Mesenchymal stem cell (in vitro differentiated cells and primary cell): ENCODE results near the gene BABAM2.

ENCODE experiments used
- DNase-seq: peaks from one replicate; pipeline ENCODE4 v3.0.0-alpha.2; 2013
- H2AFZ ChIP-seq: one replicate; pipeline ENCODE4 v1.6.1; 2013; ENCODE audit warnings: low read depth, mild to moderate bottlenecking, control low read depth, inconsistent platforms, low read length, moderate library complexity
- H2AK5ac ChIP-seq: 2 replicates; pipeline ENCODE4 v1.6.1; 2013; ENCODE audit warnings: low read length, moderate library complexity, mild to moderate bottlenecking, inconsistent platforms; ENCODE audit not compliant: severe bottlenecking
- H2BK120ac ChIP-seq: one replicate; pipeline ENCODE4 v1.6.1; 2013; ENCODE audit warnings: low read depth, mild to moderate bottlenecking, inconsistent platforms, low read length, moderate library complexity
- H2BK12ac ChIP-seq, 2 experiments: one replicate each; pipeline ENCODE4 v1.6.1; 2013; ENCODE audit warnings: inconsistent platforms in 2 of 2, low read length in 2 of 2, mild to moderate bottlenecking in 2 of 2, moderate library complexity in 2 of 2, control low read depth in 1 of 2
- H2BK15ac ChIP-seq: one replicate; pipeline ENCODE4 v1.6.1; 2013; ENCODE audit warnings: mild to moderate bottlenecking, low read depth, inconsistent platforms; ENCODE audit not compliant: poor library complexity, severe bottlenecking
- H2BK5ac ChIP-seq: 2 replicates; pipeline ENCODE4 v1.6.1; 2013; ENCODE audit warnings: low read depth, mild to moderate bottlenecking, low read length, control low read depth, inconsistent platforms; ENCODE audit not compliant: poor library complexity, severe bottlenecking
- H3K14ac ChIP-seq, 2 experiments: one replicate each; pipeline ENCODE4 v1.6.1; 2013; ENCODE audit warnings: inconsistent platforms in 2 of 2, low read length in 2 of 2, control low read depth in 1 of 2, mild to moderate bottlenecking in 1 of 2, moderate library complexity in 1 of 2
- H3K18ac ChIP-seq, 2 experiments: one replicate each; pipeline ENCODE4 v1.6.1; 2013; ENCODE audit warnings: inconsistent platforms in 2 of 2, low read length in 2 of 2, control low read depth in 1 of 2, low read depth in 1 of 2, mild to moderate bottlenecking in 1 of 2
- H3K23ac ChIP-seq, 2 experiments: one replicate each; pipeline ENCODE4 v1.6.1; 2013; ENCODE audit warnings: inconsistent platforms in 2 of 2, low read length in 2 of 2, mild to moderate bottlenecking in 2 of 2, moderate library complexity in 2 of 2, control low read depth in 1 of 2
- H3K27ac ChIP-seq: 2 replicates; pipeline ENCODE4 v1.5.1; 2013; ENCODE audit warnings: mild to moderate bottlenecking, moderate library complexity, low read length, control low read depth, inconsistent platforms; ENCODE audit not compliant: poor library complexity, severe bottlenecking
- H3K27me3 ChIP-seq, 2 experiments: 2 replicates each; pipeline versions ENCODE4 v1.6.1 to v1.7.0; 2013; ENCODE audit warnings: low read length in 2 of 2, mild to moderate bottlenecking in 2 of 2, moderate library complexity in 2 of 2, control low read depth in 1 of 2, inconsistent platforms in 1 of 2; ENCODE audit not compliant: control insufficient read depth in 1 of 2, insufficient read depth in 1 of 2
- H3K36me3 ChIP-seq, 2 experiments: 2 replicates each; pipeline versions ENCODE4 v1.6.1 to v1.7.0; 2013; ENCODE audit warnings: low read length in 2 of 2, control low read depth in 1 of 2, inconsistent platforms in 1 of 2, low read depth in 1 of 2, mild to moderate bottlenecking in 1 of 2; ENCODE audit not compliant: insufficient read depth in 2 of 2, control insufficient read depth in 1 of 2
- H3K4ac ChIP-seq, 2 experiments: one replicate each; pipeline ENCODE4 v1.6.1; 2013; ENCODE audit warnings: inconsistent platforms in 2 of 2, low read length in 2 of 2, mild to moderate bottlenecking in 2 of 2, moderate library complexity in 2 of 2, control low read depth in 1 of 2, low read depth in 1 of 2
- H3K4me1 ChIP-seq: 2 replicates; pipeline ENCODE4 v1.6.1; 2013; ENCODE audit warnings: low read depth, low read length, control low read depth; ENCODE audit not compliant: control insufficient read depth, insufficient read depth
- H3K4me2 ChIP-seq: 2 replicates; pipeline ENCODE4 v1.6.1; 2013; ENCODE audit warnings: low read length, mild to moderate bottlenecking, inconsistent platforms; ENCODE audit not compliant: poor library complexity, severe bottlenecking
- H3K4me3 ChIP-seq, 2 experiments: 2 replicates each; pipeline versions ENCODE4 v1.5.1 to v1.7.0; 2013; ENCODE audit warnings: low read length in 2 of 2, mild to moderate bottlenecking in 2 of 2, control low read depth in 1 of 2, low read depth in 1 of 2; ENCODE audit not compliant: insufficient read depth in 1 of 2
- H3K79me1 ChIP-seq: replicated peaks from 2 replicates; pipeline ENCODE4 v1.6.1; 2013; ENCODE audit warnings: mild to moderate bottlenecking, control low read depth, low read length, inconsistent platforms; ENCODE audit not compliant: poor library complexity, severe bottlenecking
- H3K9ac ChIP-seq: 2 replicates; pipeline ENCODE4 v1.7.0; 2013; ENCODE audit warnings: mild to moderate bottlenecking, low read length, moderate library complexity
- H3K9me3 ChIP-seq: 2 replicates; pipeline ENCODE4 v1.7.0; 2013; ENCODE audit warnings: mild to moderate bottlenecking, low read length; ENCODE audit not compliant: control insufficient read depth
- H4K8ac ChIP-seq: one replicate; pipeline ENCODE4 v1.6.1; 2013; ENCODE audit warnings: inconsistent platforms, mild to moderate bottlenecking, low read length, moderate library complexity
- H4K91ac ChIP-seq: one replicate; pipeline ENCODE4 v1.6.1; 2013; ENCODE audit warnings: mild to moderate bottlenecking, low read length, inconsistent platforms
- WGBS: methylation state at CpG from one replicate; pipeline ENCODE4 v1.1.7; 2013; ENCODE audit warnings: mixed read lengths; 5-methylcytosine and 5-hydroxymethylcytosine counted together

Gene BABAM2

DNA sequence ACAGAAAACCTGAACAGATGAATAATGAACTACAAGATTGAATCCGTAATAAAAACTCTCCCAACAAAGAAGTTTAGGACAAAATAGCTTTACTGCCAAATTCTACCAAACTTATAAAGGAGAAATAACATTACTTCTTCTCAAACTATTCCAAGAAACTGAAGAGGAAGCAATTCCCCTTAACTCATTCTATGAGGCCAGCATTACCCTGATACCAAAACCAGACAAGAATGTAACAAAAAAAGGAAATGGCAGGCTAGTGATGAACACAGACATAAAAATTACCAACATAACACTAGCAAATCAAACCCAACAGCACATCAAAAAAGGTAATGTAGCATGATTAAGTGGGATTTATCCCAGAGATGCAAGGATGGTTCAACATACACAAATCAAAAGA lies 288.4 kb downstream of the BABAM2 start:
- H3K9ac ChIP-seq: no peak overlapping the region
- H3K27me3 ChIP-seq: no peaks in the 10 kb centered on the region
- no peak for DNase-seq
- H2BK120ac ChIP-seq: no peak overlapping the region
- no peak overlapping the region for H3K14ac ChIP-seq
- H2BK15ac ChIP-seq: no peak overlapping the region
- H3K4me2 ChIP-seq: no peak overlapping the region
- no peak overlapping the region for H3K27ac ChIP-seq
- H4K8ac ChIP-seq: no peak overlapping the region
- no peak overlapping the region for H2AFZ ChIP-seq
- H2BK5ac ChIP-seq: no peak overlapping the region
- peaks cover 35% of the 10 kb centered on the region for H3K9me3 ChIP-seq
- no peak overlapping the region for H4K91ac ChIP-seq
- no peak overlapping the region for H2AK5ac ChIP-seq
- no peaks in the 10 kb centered on the region for H3K79me1 ChIP-seq
- no peak overlapping the region for H2BK12ac ChIP-seq
- H3K36me3 ChIP-seq: peaks cover 8 to 9% of the 10 kb centered on the region in 2 experiments
- no peaks in the 10 kb centered on the region for H3K4me1 ChIP-seq
- H3K4ac ChIP-seq: no peak overlapping the region
- H3K23ac ChIP-seq: no peak overlapping the region
- no peak overlapping the region for H3K4me3 ChIP-seq
- H3K18ac ChIP-seq: no peak overlapping the region
- 97% methylated on average over 1 of the region's 1 CpG for WGBS

DNA sequence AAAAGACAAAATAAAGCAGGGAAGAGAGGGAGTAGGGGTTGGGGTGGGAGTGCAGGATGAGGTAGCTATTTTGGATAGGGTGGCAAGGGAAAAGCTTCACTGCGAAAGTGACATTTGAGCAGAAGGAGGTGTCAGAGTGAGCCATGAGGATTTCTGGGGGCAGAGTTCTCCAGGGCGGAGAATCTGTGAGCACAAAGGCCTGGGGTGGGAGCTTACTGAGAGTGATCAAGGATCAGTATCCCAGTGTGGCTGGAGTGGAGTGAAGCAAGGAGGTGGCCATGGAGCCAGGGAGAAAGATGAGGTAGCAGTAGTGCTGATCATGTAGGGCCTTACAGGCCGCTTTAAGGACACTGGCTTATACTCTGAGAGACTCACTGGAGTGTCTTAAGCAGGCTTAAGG lies 291.3 kb downstream of the BABAM2 start:
- H2BK120ac ChIP-seq: no peak overlapping the region
- H3K18ac ChIP-seq: no peak overlapping the region
- no peak overlapping the region for H3K4me3 ChIP-seq
- H3K9ac ChIP-seq: no peak overlapping the region
- H3K23ac ChIP-seq: no peak overlapping the region
- H4K8ac ChIP-seq: no peak overlapping the region
- no peak overlapping the region for H4K91ac ChIP-seq
- no peak overlapping the region for H3K14ac ChIP-seq
- H3K36me3 ChIP-seq: peaks cover 0 to 3% of the 10 kb centered on the region in 2 experiments
- DNase-seq: no peak
- 97% methylated on average over 3 of the region's 3 CpGs for WGBS
- H3K4me1 ChIP-seq: peaks cover 2% of the 10 kb centered on the region
- no peak overlapping the region for H2BK12ac ChIP-seq
- no peak overlapping the region for H2AK5ac ChIP-seq
- no peak overlapping the region for H3K4me2 ChIP-seq
- H3K27ac ChIP-seq: no peak overlapping the region
- no peaks in the 10 kb centered on the region for H3K79me1 ChIP-seq
- H3K27me3 ChIP-seq: no peaks in the 10 kb centered on the region
- peaks cover 33% of the 10 kb centered on the region for H3K9me3 ChIP-seq
- no peak overlapping the region for H2BK15ac ChIP-seq
- H3K4ac ChIP-seq: no peak overlapping the region
- no peak overlapping the region for H2BK5ac ChIP-seq
- H2AFZ ChIP-seq: no peak overlapping the region

GRCh38 chr2:28182348-28182747 lies 291.8 kb downstream of the BABAM2 start:
- Histone ChIP-seq H2BK12ac (no peak overlapping the region), H3K4me1 (peaks cover 2% of the 10 kb centered on the region), H2BK15ac (no peak overlapping the region), H3K4me2 (no peak overlapping the region), H3K14ac (no peak overlapping the region), H4K91ac (no peak overlapping the region), H3K23ac (no peak overlapping the region), H4K8ac (no peak overlapping the region), H2AFZ (no peak overlapping the region), H3K9me3 (peaks cover 27% of the 10 kb centered on the region), H3K27ac (no peak overlapping the region), H3K18ac (no peak overlapping the region), H2BK5ac (no peak overlapping the region), H3K4ac (no peak overlapping the region), H3K27me3 (no peaks in the 10 kb centered on the region), H3K9ac (no peak overlapping the region), H3K79me1 (no peaks in the 10 kb centered on the region), H3K36me3 (peaks cover 0 to 3% of the 10 kb centered on the region in 2 experiments), H2BK120ac (no peak overlapping the region), H2AK5ac (no peak overlapping the region), H3K4me3 (no peak overlapping the region)
- WGBS: 100% methylated on average over 3 of the region's 6 CpGs
- no peak for DNase-seq

DNA sequence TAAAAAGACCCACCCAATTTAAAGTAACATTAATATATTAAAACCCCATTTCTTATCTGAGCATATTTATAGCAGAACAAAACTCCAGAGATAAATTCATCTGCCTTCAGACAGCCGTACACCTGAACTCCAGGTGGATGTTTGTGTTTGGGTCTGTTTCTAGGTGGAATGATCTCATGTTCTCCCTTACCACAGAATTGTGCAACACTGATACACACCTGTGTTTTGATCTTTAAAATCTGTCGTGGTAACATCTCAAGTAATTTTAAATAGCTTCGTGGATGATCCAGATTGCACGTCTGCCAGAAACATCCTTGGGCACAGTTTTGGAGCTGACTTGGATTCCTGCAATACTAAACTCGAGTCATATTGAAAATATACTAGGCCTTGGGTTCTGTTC lies 294.6 kb downstream of the BABAM2 start:
- Histone ChIP-seq H3K27ac (no peak overlapping the region), H2BK15ac (no peak overlapping the region), H2BK12ac (no peak overlapping the region), H3K4me3 (no peak overlapping the region), H4K91ac (no peak overlapping the region), H3K4me1 (peaks cover 2% of the 10 kb centered on the region), H3K27me3 (no peaks in the 10 kb centered on the region), H3K18ac (no peak overlapping the region), H2AK5ac (no peak overlapping the region), H3K79me1 (peaks cover 1% of the 10 kb centered on the region), H2BK5ac (no peak overlapping the region), H3K4me2 (no peak overlapping the region), H3K4ac (no peak overlapping the region), H2AFZ (no peak overlapping the region), H3K23ac (no peak overlapping the region), H2BK120ac (no peak overlapping the region), H3K14ac (no peak overlapping the region), H3K9me3 (peaks cover 11% of the 10 kb centered on the region), H3K36me3 (peaks cover 0 to 3% of the 10 kb centered on the region in 2 experiments), H3K9ac (no peak overlapping the region), H4K8ac (no peak overlapping the region)
- no peak for DNase-seq
- 96% methylated on average over 5 of the region's 5 CpGs for WGBS
